Skeletal muscle satellite cell (primary cell): ENCODE results near the gene PCSK5.
"Not testable (repeated sequence)": the region's sequence is repeated elsewhere in the genome, so short reads cannot be mapped to it uniquely, and the experiment has no call there.

Source experiments
- H3K27me3 ChIP-seq: 2 replicates; pipeline ENCODE4 v1.7.0; 2013; ENCODE audit warnings: low read length; ENCODE audit not compliant: control insufficient read depth, insufficient read depth
- H3K36me3 ChIP-seq: 2 replicates; pipeline ENCODE4 v1.7.0; 2013; ENCODE audit warnings: mild to moderate bottlenecking, control low read depth, low read length; ENCODE audit not compliant: insufficient read depth
- H3K4me1 ChIP-seq: 2 replicates; pipeline ENCODE4 v1.7.0; 2013; ENCODE audit warnings: low read length; ENCODE audit not compliant: control insufficient read depth, insufficient read depth
- H3K4me2 ChIP-seq: 2 replicates; pipeline ENCODE4 v1.7.0; 2013; ENCODE audit warnings: mild to moderate bottlenecking, low read length
- H3K4me3 ChIP-seq: 2 replicates; pipeline ENCODE4 v1.7.0; 2013; ENCODE audit warnings: low read length
- H3K9ac ChIP-seq: 2 replicates; pipeline ENCODE4 v1.7.0; 2013; ENCODE audit warnings: mild to moderate bottlenecking, low read depth, low read length, moderate library complexity
- H3K9me3 ChIP-seq: replicated peaks from 2 replicates; pipeline ENCODE4 v1.7.0; 2013; ENCODE audit warnings: mild to moderate bottlenecking, control low read depth, low read length

Gene PCSK5

GRCh38 chr9:76302543-76302942, 412.1 kb downstream of the PCSK5 start:
- Histone ChIP-seq H3K4me1 (peaks cover 6% of the 10 kb centered on the region), H3K36me3 (no peaks in the 10 kb centered on the region), H3K9ac (no peak overlapping the region), H3K27me3 (peaks cover 17% of the 10 kb centered on the region), H3K4me2 (no peak overlapping the region), H3K9me3 (no peaks in the 10 kb centered on the region), H3K4me3 (no peak overlapping the region)

- peaks cover 17% of the 10 kb centered on the region for H3K27me3 ChIP-seq
- H3K4me3 ChIP-seq, result no peak overlapping the region
- no peak overlapping the region for H3K4me2 ChIP-seq
Observed at GRCh38 chr9:76302947-76303550, 412.6 kb downstream of the PCSK5 start.

GRCh38 chr9:76307047-76307446, 416.6 kb downstream of the PCSK5 start:
- peaks cover 18% of the 10 kb centered on the region for H3K27me3 ChIP-seq

More at GRCh38 chr9:76302947-76303550, 412.6 kb downstream of the PCSK5 start:
- Histone ChIP-seq H3K36me3 (no peaks in the 10 kb centered on the region), H3K9ac (no peak overlapping the region), H3K9me3 (no peaks in the 10 kb centered on the region), H3K4me1 (peaks cover under 1% of the 10 kb centered on the region)

GRCh38 chr9:76310577-76310976, 420.1 kb downstream of the PCSK5 start:
- Histone ChIP-seq H3K9me3 (no peaks in the 10 kb centered on the region), H3K4me1 (no peaks in the 10 kb centered on the region), H3K27me3 (peaks cover 26% of the 10 kb centered on the region), H3K36me3 (no peaks in the 10 kb centered on the region), H3K4me3 (no peak overlapping the region), H3K9ac (no peak overlapping the region), H3K4me2 (no peak overlapping the region)

More at GRCh38 chr9:76307047-76307446, 416.6 kb downstream of the PCSK5 start:
- H3K9me3 ChIP-seq, H3K4me1 ChIP-seq, H3K36me3 ChIP-seq, H3K4me3 ChIP-seq, H3K4me2 ChIP-seq, H3K9ac ChIP-seq: not testable (repeated sequence)

GRCh38 chr9:76310991-76311390, 420.5 kb downstream of the PCSK5 start:
- Histone ChIP-seq H3K4me3 (no peak overlapping the region), H3K9me3 (no peaks in the 10 kb centered on the region), H3K36me3 (no peaks in the 10 kb centered on the region), H3K4me2 (no peak overlapping the region), H3K27me3 (peaks cover 26% of the 10 kb centered on the region), H3K9ac (no peak overlapping the region), H3K4me1 (no peaks in the 10 kb centered on the region)

GRCh38 chr9:76311537-76311936, 421.1 kb downstream of the PCSK5 start:
- peaks cover 26% of the 10 kb centered on the region for H3K27me3 ChIP-seq

GRCh38 chr9:76313771-76314170, 423.3 kb downstream of the PCSK5 start:
- H3K9me3 ChIP-seq, result no peaks in the 10 kb centered on the region
- H3K4me3 ChIP-seq, result no peak overlapping the region
- no peaks in the 10 kb centered on the region for H3K36me3 ChIP-seq
- no peak overlapping the region for H3K9ac ChIP-seq
- H3K4me2 ChIP-seq, result no peak overlapping the region
- peaks cover 18% of the 10 kb centered on the region for H3K27me3 ChIP-seq
- no peaks in the 10 kb centered on the region for H3K4me1 ChIP-seq

More at GRCh38 chr9:76311537-76311936, 421.1 kb downstream of the PCSK5 start:
- Histone ChIP-seq H3K4me1 (no peaks in the 10 kb centered on the region), H3K4me3 (no peak overlapping the region), H3K4me2 (no peak overlapping the region), H3K9me3 (no peaks in the 10 kb centered on the region), H3K9ac (no peak overlapping the region), H3K36me3 (no peaks in the 10 kb centered on the region)

- H3K27me3 ChIP-seq, result peaks cover 18% of the 10 kb centered on the region
- H3K4me3 ChIP-seq, result no peak overlapping the region
- no peaks in the 10 kb centered on the region for H3K36me3 ChIP-seq
- no peaks in the 10 kb centered on the region for H3K4me1 ChIP-seq
- H3K9me3 ChIP-seq, result no peaks in the 10 kb centered on the region
- no peak overlapping the region for H3K9ac ChIP-seq
- no peak overlapping the region for H3K4me2 ChIP-seq
Observed at GRCh38 chr9:76314321-76314720, 423.8 kb downstream of the PCSK5 start.

GRCh38 chr9:76316069-76316468, 425.6 kb downstream of the PCSK5 start:
- Histone ChIP-seq H3K36me3 (no peaks in the 10 kb centered on the region), H3K4me2 (no peak overlapping the region), H3K4me3 (no peak overlapping the region), H3K9ac (no peak overlapping the region), H3K9me3 (no peaks in the 10 kb centered on the region), H3K27me3 (peaks cover 12% of the 10 kb centered on the region), H3K4me1 (peaks cover 3% of the 10 kb centered on the region)

- not testable (repeated sequence) for H3K9me3 ChIP-seq, H3K4me2 ChIP-seq, H3K9ac ChIP-seq, H3K27me3 ChIP-seq, H3K4me3 ChIP-seq, H3K4me1 ChIP-seq, H3K36me3 ChIP-seq
Observed at GRCh38 chr9:76319466-76319865, 429.0 kb downstream of the PCSK5 start.

GRCh38 chr9:76321195-76321828, 430.8 kb downstream of the PCSK5 start:
- Histone ChIP-seq H3K4me3 (no peak overlapping the region), H3K9me3 (no peaks in the 10 kb centered on the region), H3K27me3 (no peaks in the 10 kb centered on the region), H3K4me1 (peaks cover 3% of the 10 kb centered on the region), H3K9ac (no peak overlapping the region), H3K4me2 (no peak overlapping the region), H3K36me3 (no peaks in the 10 kb centered on the region)

GRCh38 chr9:76322810-76323209, 432.3 kb downstream of the PCSK5 start:
- Histone ChIP-seq H3K9ac (no peak overlapping the region), H3K4me2 (no peak overlapping the region), H3K36me3 (no peaks in the 10 kb centered on the region)

More at GRCh38 chr9:76322810-76323209, 432.3 kb downstream of the PCSK5 start:
- no peaks in the 10 kb centered on the region for H3K27me3 ChIP-seq
- no peak overlapping the region for H3K4me3 ChIP-seq
- no peaks in the 10 kb centered on the region for H3K9me3 ChIP-seq
- peaks cover 3% of the 10 kb centered on the region for H3K4me1 ChIP-seq
